ENCODE data around the gene TLN1.

The TLN1 gene

GRCh38 chr9:35712762-35713400 lies 19.1 kb downstream of the TLN1 start:
- Histone ChIP-seq H3K36me3 (ENCODE audit: insufficient read depth, low read length) (peaks cover 88% of the 10 kb centered on the region), H3K4me3 (ENCODE audit: low read length) (no peak overlapping the region), H3K4me2 (ENCODE audit: low read length) (no peak overlapping the region), H3K27me3 (ENCODE audit: control insufficient read depth, insufficient read depth, low read length) (no peaks in the 10 kb centered on the region), H3K9ac (ENCODE audit: low read depth, low read length) (no peak overlapping the region), H3K4me1 (ENCODE audit: control insufficient read depth, insufficient read depth, low read length) (no peaks in the 10 kb centered on the region), H3K9me3 (replicated peaks; ENCODE audit: low read length) (no peaks in the 10 kb centered on the region)

- no peak overlapping the region for H3K4me3 ChIP-seq (ENCODE audit: low read length)
- H3K4me1 ChIP-seq (ENCODE audit: control insufficient read depth, insufficient read depth, low read length): no peaks in the 10 kb centered on the region
- no peaks in the 10 kb centered on the region for H3K27me3 ChIP-seq (ENCODE audit: control insufficient read depth, insufficient read depth, low read length)
- H3K4me2 ChIP-seq (ENCODE audit: low read length): no peak overlapping the region
- no peak overlapping the region for H3K9ac ChIP-seq (ENCODE audit: low read depth, low read length)
- no peaks in the 10 kb centered on the region for H3K9me3 ChIP-seq (replicated peaks; ENCODE audit: low read length)
- peaks cover 88% of the 10 kb centered on the region for H3K36me3 ChIP-seq (ENCODE audit: insufficient read depth, low read length)
Observed at GRCh38 chr9:35711501-35712428, 20.2 kb downstream of the TLN1 start.

- no peaks in the 10 kb centered on the region for H3K4me1 ChIP-seq (ENCODE audit: control insufficient read depth, insufficient read depth, low read length)
- peaks cover 89% of the 10 kb centered on the region for H3K36me3 ChIP-seq (ENCODE audit: insufficient read depth, low read length)
- H3K27me3 ChIP-seq (ENCODE audit: control insufficient read depth, insufficient read depth, low read length): no peaks in the 10 kb centered on the region
- H3K9ac ChIP-seq (ENCODE audit: low read depth, low read length): no peak overlapping the region
- no peak overlapping the region for H3K4me2 ChIP-seq (ENCODE audit: low read length)
- H3K4me3 ChIP-seq (ENCODE audit: low read length): no peak overlapping the region
- no peaks in the 10 kb centered on the region for H3K9me3 ChIP-seq (replicated peaks; ENCODE audit: low read length)
Observed at GRCh38 chr9:35710818-35711500, 21.0 kb downstream of the TLN1 start.

- H3K4me3 ChIP-seq (ENCODE audit: low read length): no peak overlapping the region
- H3K27me3 ChIP-seq (ENCODE audit: control insufficient read depth, insufficient read depth, low read length): no peaks in the 10 kb centered on the region
- no peak overlapping the region for H3K9ac ChIP-seq (ENCODE audit: low read depth, low read length)
- H3K4me2 ChIP-seq (ENCODE audit: low read length): no peak overlapping the region
- no peaks in the 10 kb centered on the region for H3K9me3 ChIP-seq (replicated peaks; ENCODE audit: low read length)
- H3K36me3 ChIP-seq (ENCODE audit: insufficient read depth, low read length): peaks cover 93% of the 10 kb centered on the region
- no peaks in the 10 kb centered on the region for H3K4me1 ChIP-seq (ENCODE audit: control insufficient read depth, insufficient read depth, low read length)
Observed at GRCh38 chr9:35708146-35708545, 23.8 kb downstream of the TLN1 start.

GRCh38 chr9:35706951-35707350 lies 25.0 kb downstream of the TLN1 start:
- no peak overlapping the region for H3K9ac ChIP-seq (ENCODE audit: low read depth, low read length)
- peaks cover 91% of the 10 kb centered on the region for H3K36me3 ChIP-seq (ENCODE audit: insufficient read depth, low read length)
- no peaks in the 10 kb centered on the region for H3K9me3 ChIP-seq (replicated peaks; ENCODE audit: low read length)
- no peaks in the 10 kb centered on the region for H3K27me3 ChIP-seq (ENCODE audit: control insufficient read depth, insufficient read depth, low read length)
- no peak overlapping the region for H3K4me3 ChIP-seq (ENCODE audit: low read length)
- H3K4me1 ChIP-seq (ENCODE audit: control insufficient read depth, insufficient read depth, low read length): no peaks in the 10 kb centered on the region
- H3K4me2 ChIP-seq (ENCODE audit: low read length): no peak overlapping the region

- no peak overlapping the region for H3K4me3 ChIP-seq (ENCODE audit: low read length)
- H3K9me3 ChIP-seq (replicated peaks; ENCODE audit: low read length): no peaks in the 10 kb centered on the region
- H3K9ac ChIP-seq (ENCODE audit: low read depth, low read length): no peak overlapping the region
- H3K4me1 ChIP-seq (ENCODE audit: control insufficient read depth, insufficient read depth, low read length): no peaks in the 10 kb centered on the region
- no peak overlapping the region for H3K4me2 ChIP-seq (ENCODE audit: low read length)
- peaks cover 91% of the 10 kb centered on the region for H3K36me3 ChIP-seq (ENCODE audit: insufficient read depth, low read length)
- no peaks in the 10 kb centered on the region for H3K27me3 ChIP-seq (ENCODE audit: control insufficient read depth, insufficient read depth, low read length)
Observed at GRCh38 chr9:35705836-35706430, 26.1 kb downstream of the TLN1 start.

- H3K27me3 ChIP-seq (ENCODE audit: control insufficient read depth, insufficient read depth, low read length): no peaks in the 10 kb centered on the region
- H3K4me2 ChIP-seq (ENCODE audit: low read length): no peak overlapping the region
- H3K9me3 ChIP-seq (replicated peaks; ENCODE audit: low read length): no peaks in the 10 kb centered on the region
- H3K36me3 ChIP-seq (ENCODE audit: insufficient read depth, low read length): peaks cover 91% of the 10 kb centered on the region
- H3K9ac ChIP-seq (ENCODE audit: low read depth, low read length): no peak overlapping the region
- H3K4me3 ChIP-seq (ENCODE audit: low read length): no peak overlapping the region
- no peaks in the 10 kb centered on the region for H3K4me1 ChIP-seq (ENCODE audit: control insufficient read depth, insufficient read depth, low read length)
Observed at GRCh38 chr9:35705372-35705771, 26.6 kb downstream of the TLN1 start.

GRCh38 chr9:35703906-35704672 lies 27.9 kb downstream of the TLN1 start:
- Histone ChIP-seq H3K9ac (ENCODE audit: low read depth, low read length) (no peak overlapping the region), H3K4me1 (ENCODE audit: control insufficient read depth, insufficient read depth, low read length) (no peaks in the 10 kb centered on the region), H3K4me3 (ENCODE audit: low read length) (no peak overlapping the region), H3K36me3 (ENCODE audit: insufficient read depth, low read length) (peaks cover 97% of the 10 kb centered on the region), H3K27me3 (ENCODE audit: control insufficient read depth, insufficient read depth, low read length) (no peaks in the 10 kb centered on the region), H3K4me2 (ENCODE audit: low read length) (no peak overlapping the region), H3K9me3 (replicated peaks; ENCODE audit: low read length) (no peaks in the 10 kb centered on the region)

- no peak overlapping the region for H3K9ac ChIP-seq (ENCODE audit: low read depth, low read length)
- H3K36me3 ChIP-seq (ENCODE audit: insufficient read depth, low read length): peaks cover 97% of the 10 kb centered on the region
- no peaks in the 10 kb centered on the region for H3K4me1 ChIP-seq (ENCODE audit: control insufficient read depth, insufficient read depth, low read length)
- H3K27me3 ChIP-seq (ENCODE audit: control insufficient read depth, insufficient read depth, low read length): no peaks in the 10 kb centered on the region
- no peak overlapping the region for H3K4me2 ChIP-seq (ENCODE audit: low read length)
- H3K9me3 ChIP-seq (replicated peaks; ENCODE audit: low read length): no peaks in the 10 kb centered on the region
- no peak overlapping the region for H3K4me3 ChIP-seq (ENCODE audit: low read length)
Observed at GRCh38 chr9:35702696-35703095, 29.3 kb downstream of the TLN1 start.

GRCh38 chr9:35700942-35701341 lies 31.1 kb downstream of the TLN1 start:
- H3K4me1 ChIP-seq (ENCODE audit: control insufficient read depth, insufficient read depth, low read length): peaks cover 7% of the 10 kb centered on the region
- no peak overlapping the region for H3K4me3 ChIP-seq (ENCODE audit: low read length)
- no peak overlapping the region for H3K9ac ChIP-seq (ENCODE audit: low read depth, low read length)
- H3K27me3 ChIP-seq (ENCODE audit: control insufficient read depth, insufficient read depth, low read length): no peaks in the 10 kb centered on the region
- no peaks in the 10 kb centered on the region for H3K9me3 ChIP-seq (replicated peaks; ENCODE audit: low read length)
- no peak overlapping the region for H3K4me2 ChIP-seq (ENCODE audit: low read length)
- H3K36me3 ChIP-seq (ENCODE audit: insufficient read depth, low read length): peaks cover 97% of the 10 kb centered on the region

- peaks cover 92% of the 10 kb centered on the region for H3K36me3 ChIP-seq (ENCODE audit: insufficient read depth, low read length)
- H3K4me2 ChIP-seq (ENCODE audit: low read length): no peak overlapping the region
- peaks cover 12% of the 10 kb centered on the region for H3K4me1 ChIP-seq (ENCODE audit: control insufficient read depth, insufficient read depth, low read length)
- no peak overlapping the region for H3K9ac ChIP-seq (ENCODE audit: low read depth, low read length)
- no peak overlapping the region for H3K4me3 ChIP-seq (ENCODE audit: low read length)
- no peaks in the 10 kb centered on the region for H3K27me3 ChIP-seq (ENCODE audit: control insufficient read depth, insufficient read depth, low read length)
- H3K9me3 ChIP-seq (replicated peaks; ENCODE audit: low read length): no peaks in the 10 kb centered on the region
Observed at GRCh38 chr9:35700031-35700430, 32.0 kb downstream of the TLN1 start.

Data from skeletal muscle satellite cell (primary cell).